ENCODE measurements around the gene RPP25.

RPP25 gene

GRCh38 chr15:74956648-74957475, at the start of gene RPP25:
Gene RPP25 (minus strand): TSS chr15:74956772. CDS start chr15:74956583, 189 bp downstream.
- H3K36me3 ChIP-seq (replicated peaks; ENCODE audit: low read depth, low read length), result no peaks in the 10 kb centered on the region
- H3K4me1 ChIP-seq (ENCODE audit: low read length), result no peaks in the 10 kb centered on the region
- H3K9me3 ChIP-seq (ENCODE audit: insufficient read depth, low read length), result no peaks in the 10 kb centered on the region
- H4K20me1 ChIP-seq (ENCODE audit: insufficient read depth, low read length), result no peaks in the 10 kb centered on the region
- no peak within 1 kb of the TSS for H3K9ac ChIP-seq (ENCODE audit: low read length)
- no peak within 1 kb of the TSS for H3K4me2 ChIP-seq (ENCODE audit: low read length)
- no peak within 1 kb of the TSS for H3K27ac ChIP-seq (ENCODE audit: low read length)
- no peak within 1 kb of the TSS for H3K4me3 ChIP-seq (ENCODE audit: low read length)
- H2AFZ ChIP-seq (ENCODE audit: low read depth, low read length), result no peak within 1 kb of the TSS
- H3K27me3 ChIP-seq (ENCODE audit: low read depth, low read length), result peaks cover 14% of the 10 kb centered on the region
- TF ChIP-seq EZH2phosphoT487 (IDR thresholded peaks at IDR 0.05; ENCODE audit: low read depth), result no peak
- TF ChIP-seq CTCF (IDR thresholded peaks at IDR 0.05; ENCODE audit: low read depth, low read length), result no peak
- H3K79me2 ChIP-seq (ENCODE audit: low read length), result no peaks in the 10 kb centered on the region

- no peaks in the 10 kb centered on the region for H3K36me3 ChIP-seq (replicated peaks; ENCODE audit: low read depth, low read length)
- H3K27ac ChIP-seq (ENCODE audit: low read length), result no peak overlapping the region
- H4K20me1 ChIP-seq (ENCODE audit: insufficient read depth, low read length), result no peaks in the 10 kb centered on the region
- H2AFZ ChIP-seq (ENCODE audit: low read depth, low read length), result no peak overlapping the region
- TF ChIP-seq EZH2phosphoT487 (IDR thresholded peaks at IDR 0.05; ENCODE audit: low read depth), result no peak
- TF ChIP-seq CTCF (IDR thresholded peaks at IDR 0.05; ENCODE audit: low read depth, low read length), result no peak
- no peaks in the 10 kb centered on the region for H3K79me2 ChIP-seq (ENCODE audit: low read length)
- peaks cover 5% of the 10 kb centered on the region for H3K4me1 ChIP-seq (ENCODE audit: low read length)
- H3K27me3 ChIP-seq (ENCODE audit: low read depth, low read length), result peaks cover 4% of the 10 kb centered on the region; the same call in 1 of the 2 replicates
- H3K4me2 ChIP-seq (ENCODE audit: low read length), result no peak overlapping the region
- H3K9me3 ChIP-seq (ENCODE audit: insufficient read depth, low read length), result no peaks in the 10 kb centered on the region
- H3K4me3 ChIP-seq (ENCODE audit: low read length), result no peak overlapping the region
- H3K9ac ChIP-seq (ENCODE audit: low read length), result no peak overlapping the region
These were observed 45.8 kb upstream of the RPP25 start for GRCh38 chr15:75002398-75002797.

- Histone ChIP-seq H2AFZ (ENCODE audit: low read depth, low read length) (no peak overlapping the region), H3K79me2 (ENCODE audit: low read length) (no peaks in the 10 kb centered on the region; the same call in 1 of the 2 replicates), H3K4me1 (ENCODE audit: low read length) (peaks cover 5% of the 10 kb centered on the region), H3K4me3 (ENCODE audit: low read length) (no peak overlapping the region), H3K27ac (ENCODE audit: low read length) (no peak overlapping the region), H3K9ac (ENCODE audit: low read length) (no peak overlapping the region), H3K9me3 (ENCODE audit: insufficient read depth, low read length) (no peaks in the 10 kb centered on the region), H3K36me3 (replicated peaks; ENCODE audit: low read depth, low read length) (no peaks in the 10 kb centered on the region), H4K20me1 (ENCODE audit: insufficient read depth, low read length) (no peaks in the 10 kb centered on the region), H3K27me3 (ENCODE audit: low read depth, low read length) (peaks cover 13% of the 10 kb centered on the region; the same call in 1 of the 2 replicates), H3K4me2 (ENCODE audit: low read length) (no peak overlapping the region)
- TF ChIP-seq EZH2phosphoT487 (IDR thresholded peaks at IDR 0.05; ENCODE audit: low read depth), result no peak
These were observed 44.7 kb upstream of the RPP25 start for GRCh38 chr15:75001310-75001709.

- TF ChIP-seq CTCF (IDR thresholded peaks at IDR 0.05; ENCODE audit: low read depth, low read length) (no peak), EZH2phosphoT487 (IDR thresholded peaks at IDR 0.05; ENCODE audit: low read depth) (no peak)
- Histone ChIP-seq H3K4me1 (ENCODE audit: low read length) (peaks cover 14% of the 10 kb centered on the region), H3K9me3 (ENCODE audit: insufficient read depth, low read length) (no peaks in the 10 kb centered on the region), H3K9ac (ENCODE audit: low read length) (no peak overlapping the region), H3K4me3 (ENCODE audit: low read length) (no peak overlapping the region), H3K27ac (ENCODE audit: low read length) (no peak overlapping the region), H3K27me3 (ENCODE audit: low read depth, low read length) (peaks cover 17% of the 10 kb centered on the region; the same call in 1 of the 2 replicates), H3K79me2 (ENCODE audit: low read length) (no peaks in the 10 kb centered on the region; the same call in 1 of the 2 replicates), H3K4me2 (ENCODE audit: low read length) (no peak overlapping the region), H2AFZ (ENCODE audit: low read depth, low read length) (no peak overlapping the region), H3K36me3 (replicated peaks; ENCODE audit: low read depth, low read length) (no peaks in the 10 kb centered on the region), H4K20me1 (ENCODE audit: insufficient read depth, low read length) (no peaks in the 10 kb centered on the region)
These were observed 41.0 kb upstream of the RPP25 start for GRCh38 chr15:74997543-74997942.

Data from OCI-LY3 (cell line).